Type B pancreatic cell (in vitro differentiated cells): Measurements from ENCODE around the gene CSNK2B. TPM values are rescaled to one million over a fixed set of nuclear protein-coding genes. Genes with fewer than 3 reads are reported as not detected.

Source experiments
- DNase-seq: peaks from one replicate; pipeline ENCODE4 v3.0.0; 2021; ENCODE audit warnings: mixed read lengths; ENCODE audit not compliant: unreplicated experiment; ENCODE audit errors: extremely low spot score
- H3K27ac Mint-ChIP-seq: 2 replicates; pipeline ENCODE4 v1.8.0; 2021; ENCODE audit warnings: mild to moderate bottlenecking, mixed read lengths
- H3K27me3 Mint-ChIP-seq: 2 replicates; pipeline ENCODE4 v1.8.0; 2021; ENCODE audit warnings: mixed read lengths
- H3K36me3 Mint-ChIP-seq: 2 replicates; pipeline ENCODE4 v1.8.0; 2021; ENCODE audit warnings: mixed read lengths
- H3K4me1 Mint-ChIP-seq: one replicate; pipeline ENCODE4 v1.8.0; 2021; ENCODE audit warnings: mixed read lengths; ENCODE audit not compliant: unreplicated experiment
- H3K4me3 Mint-ChIP-seq: 2 replicates; pipeline ENCODE4 v1.8.0; 2021; ENCODE audit warnings: mild to moderate bottlenecking, mixed read lengths
- H3K9me3 Mint-ChIP-seq: 2 replicates; pipeline ENCODE4 v1.8.0; 2021; ENCODE audit warnings: mixed read lengths
- CTCF ChIP-seq: fragments of 200-600 bp; sonication (generic); conservative IDR thresholded peaks from 2 replicates; pipeline ENCODE4 v1.5.0; 2021; ENCODE audit warnings: antibody characterized with exemption, mild to moderate bottlenecking
- total RNA-seq: library from RNA; stranded (reverse); gene quantifications from 2 replicates; pipeline ENCODE4 v1.2.1, GENCODE V29; 2021; ENCODE audit warnings: low replicate concordance

CSNK2B gene
- total RNA-seq, 1 donor from 2014 or later = 175 TPM

DNA sequence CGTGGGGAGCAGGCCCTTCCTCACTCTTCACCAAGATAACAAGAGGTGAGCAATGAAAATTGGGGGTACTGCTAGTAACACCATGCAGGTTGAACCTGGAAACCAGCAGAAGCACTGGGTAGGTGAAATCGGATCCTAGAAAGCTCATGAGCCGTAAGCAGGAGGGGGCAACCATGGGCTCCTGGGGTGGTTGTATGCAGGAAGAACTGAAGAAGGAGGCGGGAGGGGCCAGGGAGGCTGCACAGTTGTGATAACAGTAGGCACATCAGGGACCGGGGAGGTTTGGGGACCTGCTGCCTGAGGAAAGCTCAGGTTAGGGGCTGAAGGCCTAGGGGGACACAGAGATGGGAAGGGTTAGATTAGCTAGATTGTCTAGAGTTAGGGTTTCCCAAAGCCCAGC, 20.6 kb downstream of the CSNK2B start:
- Mint-ChIP-seq H3K4me3 (no peak overlapping the region), H3K36me3 (peaks cover 13% of the 10 kb centered on the region), H3K27ac (peak overlapping the region; percentile 10), H3K4me1 (peaks cover 10% of the 10 kb centered on the region), H3K27me3 (no peaks in the 10 kb centered on the region), H3K9me3 (no peaks in the 10 kb centered on the region)
- TF ChIP-seq CTCF = no peak
- no peak for DNase-seq

- peaks cover 13% of the 10 kb centered on the region for H3K36me3 Mint-ChIP-seq
- H3K4me3 Mint-ChIP-seq = no peak overlapping the region
- no peak for TF ChIP-seq CTCF
Measured at GRCh38 chr6:31687321-31687720, 21.4 kb downstream of the CSNK2B start.

DNA sequence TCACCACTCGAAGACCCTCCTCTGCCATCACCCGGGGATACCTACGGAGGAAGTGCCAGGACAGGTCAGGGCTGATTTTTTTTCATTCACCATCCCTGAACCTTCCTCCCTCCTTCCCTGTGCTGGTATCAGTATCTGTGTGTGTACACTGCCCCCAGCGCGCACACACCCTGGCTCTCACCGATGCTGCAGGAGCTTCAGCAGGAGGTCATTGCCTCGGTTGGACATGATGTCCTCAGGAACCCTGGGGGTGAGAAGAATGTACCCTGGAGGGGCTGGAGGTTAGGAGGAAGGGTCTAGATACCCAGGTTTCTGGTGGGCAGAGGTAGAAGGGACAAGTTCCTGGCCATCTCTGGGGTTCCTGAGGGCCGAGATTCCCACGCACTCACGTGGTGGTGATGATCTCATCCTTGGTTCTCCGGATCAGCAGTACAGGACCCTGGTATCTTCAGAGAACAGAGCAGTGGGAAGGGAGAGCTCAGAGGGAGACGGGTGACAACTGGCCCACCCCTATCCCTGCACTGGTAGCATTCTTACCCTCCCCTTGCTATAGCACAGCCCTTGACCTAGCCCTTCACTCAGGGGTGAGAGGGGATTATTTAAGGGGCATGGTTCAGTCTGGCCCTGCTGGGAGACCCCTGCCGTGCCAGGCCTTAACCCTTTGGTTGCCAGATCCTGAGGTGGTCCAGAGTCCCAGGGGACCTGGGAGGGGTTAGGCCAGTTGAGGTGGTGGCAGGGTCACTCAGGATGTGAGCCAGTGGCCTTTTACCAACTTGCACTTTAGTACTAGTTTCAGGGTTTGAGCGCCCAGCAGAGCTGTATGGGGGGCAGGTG, 22.2 kb downstream of the CSNK2B start:
- H3K4me1 Mint-ChIP-seq = peaks cover 6% of the 10 kb centered on the region
- no peak overlapping the region for H3K27ac Mint-ChIP-seq
- H3K9me3 Mint-ChIP-seq = no peaks in the 10 kb centered on the region
- no peak overlapping the region for H3K4me3 Mint-ChIP-seq
- H3K36me3 Mint-ChIP-seq = peaks cover 13% of the 10 kb centered on the region
- no peak for DNase-seq
- H3K27me3 Mint-ChIP-seq = no peaks in the 10 kb centered on the region
- no peak for TF ChIP-seq CTCF

More at GRCh38 chr6:31687321-31687720, 21.4 kb downstream of the CSNK2B start:
- Mint-ChIP-seq H3K27me3 (no peaks in the 10 kb centered on the region), H3K27ac (no peak overlapping the region), H3K9me3 (no peaks in the 10 kb centered on the region), H3K4me1 (peaks cover 7% of the 10 kb centered on the region)
- no peak for DNase-seq

DNA sequence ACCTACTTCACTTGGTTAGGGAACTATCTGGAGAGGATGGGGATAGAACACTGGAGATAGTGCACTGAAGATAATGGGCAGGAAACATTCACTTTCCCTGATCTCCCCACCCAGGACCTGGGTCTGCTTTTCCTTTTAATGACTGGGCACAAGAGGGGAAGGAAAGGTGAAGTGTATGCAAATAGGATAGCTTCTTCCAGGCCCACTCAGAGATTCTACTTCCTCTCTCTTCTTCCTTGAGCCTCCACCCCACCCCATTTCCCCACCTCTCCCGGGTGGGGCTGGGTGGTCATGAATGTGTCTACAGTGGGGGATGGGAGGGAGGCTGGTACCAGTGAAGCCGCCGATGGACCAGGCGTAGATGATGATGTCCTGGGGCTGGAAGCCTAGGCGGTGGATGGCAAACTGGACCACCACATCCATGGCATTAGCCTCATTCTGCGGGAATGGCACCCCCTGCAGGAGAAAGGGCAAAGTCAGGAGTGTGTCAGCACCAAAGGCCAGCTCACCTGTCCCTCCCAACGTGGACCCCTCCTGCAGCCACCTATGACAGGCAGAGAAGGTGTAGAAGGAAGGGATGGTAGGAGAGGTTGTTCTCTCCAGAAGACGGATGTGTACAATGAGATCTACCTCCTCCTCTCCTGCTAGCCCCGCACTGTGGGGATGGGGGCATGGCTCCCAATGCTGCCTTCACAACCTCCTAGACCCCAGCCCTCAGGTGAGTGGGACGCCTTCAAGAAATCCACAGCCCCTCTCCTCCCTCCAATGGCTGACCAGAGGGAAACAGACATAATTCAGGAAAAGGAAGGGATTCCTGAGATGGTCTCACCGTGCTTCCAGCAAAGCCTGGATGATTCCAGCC, 23.6 kb downstream of the CSNK2B start:
- no peaks in the 10 kb centered on the region for H3K4me1 Mint-ChIP-seq
- peak; percentile 57 for TF ChIP-seq CTCF
- no peak for DNase-seq
- no peaks in the 10 kb centered on the region for H3K9me3 Mint-ChIP-seq
- no peak overlapping the region for H3K4me3 Mint-ChIP-seq
- peaks cover 13% of the 10 kb centered on the region for H3K36me3 Mint-ChIP-seq
- no peaks in the 10 kb centered on the region for H3K27me3 Mint-ChIP-seq
- H3K27ac Mint-ChIP-seq = peak overlapping the region; percentile 90

- no peak for TF ChIP-seq CTCF
- Mint-ChIP-seq H3K4me1 (no peaks in the 10 kb centered on the region), H3K9me3 (no peaks in the 10 kb centered on the region), H3K27me3 (no peaks in the 10 kb centered on the region), H3K4me3 (peak overlapping the region; percentile 31), H3K27ac (peak overlapping the region; percentile 90), H3K36me3 (peaks cover 13% of the 10 kb centered on the region)
- DNase-seq = no peak
Measured at GRCh38 chr6:31690231-31691077, 24.6 kb downstream of the CSNK2B start.
